NCI-H187 treated with DMSO at 0.1 percent for 48 hours (cell line): Measurements from ENCODE around the gene MMP26.

Source experiments
- DNase-seq: peaks from one replicate; lab custom pipeline; 2025; lab: John Stamatoyannopoulos, UW

Gene MMP26

GRCh38 chr11:4704054-4704789, at the start of gene MMP26:
Gene MMP26 (plus strand): TSS chr11:4704784.
- peak; percentile 95 for DNase-seq

GRCh38 chr11:4658629-4659445, 45.7 kb upstream of the MMP26 start:
- no peak for DNase-seq

GRCh38 chr11:4662876-4663275, 41.7 kb upstream of the MMP26 start:
- no peak for DNase-seq

- no peak for DNase-seq
These were observed 40.4 kb upstream of the MMP26 start for GRCh38 chr11:4664183-4664582.

- no peak for DNase-seq
These were observed 39.8 kb upstream of the MMP26 start for GRCh38 chr11:4664786-4665185.

- DNase-seq, result no peak
These were observed 39.2 kb upstream of the MMP26 start for GRCh38 chr11:4665424-4665823.

GRCh38 chr11:4671741-4672140, 32.8 kb upstream of the MMP26 start:
- DNase-seq, result no peak

GRCh38 chr11:4672470-4672869, 32.1 kb upstream of the MMP26 start:
- DNase-seq, result no peak

- DNase-seq, result no peak
These were observed 30.8 kb upstream of the MMP26 start for GRCh38 chr11:4673781-4674180.

- DNase-seq, result no peak
These were observed 26.6 kb upstream of the MMP26 start for GRCh38 chr11:4677948-4678347.

- DNase-seq, result no peak
These were observed 24.2 kb upstream of the MMP26 start for GRCh38 chr11:4680341-4680740.

- no peak for DNase-seq
These were observed 21.8 kb upstream of the MMP26 start for GRCh38 chr11:4682623-4683419.

GRCh38 chr11:4684631-4685285, 19.8 kb upstream of the MMP26 start:
- no peak for DNase-seq

- DNase-seq, result no peak
These were observed 9.1 kb upstream of the MMP26 start for GRCh38 chr11:4695442-4695841.

GRCh38 chr11:4697585-4697984, 7.0 kb upstream of the MMP26 start, which contains the start of gene OR51E2:
Gene OR51E2 (minus strand): TSS chr11:4697853. CDS start chr11:4682711, 15,142 bp downstream.
- no peak for DNase-seq

- DNase-seq, result no peak
These were observed 4.7 kb upstream of the MMP26 start for GRCh38 chr11:4699697-4700435.

- no peak for DNase-seq
These were observed 4.2 kb upstream of the MMP26 start for GRCh38 chr11:4700436-4700820.

- no peak for DNase-seq
These were observed 278 bp downstream of the MMP26 start for GRCh38 chr11:4704790-4705334.

GRCh38 chr11:4713241-4713640, 8.7 kb downstream of the MMP26 start:
- no peak for DNase-seq

- DNase-seq, result no peak
These were observed 9.7 kb downstream of the MMP26 start for GRCh38 chr11:4714300-4714699.
